ENCODE measurements around the gene KAT6B.

Gene KAT6B

DNA sequence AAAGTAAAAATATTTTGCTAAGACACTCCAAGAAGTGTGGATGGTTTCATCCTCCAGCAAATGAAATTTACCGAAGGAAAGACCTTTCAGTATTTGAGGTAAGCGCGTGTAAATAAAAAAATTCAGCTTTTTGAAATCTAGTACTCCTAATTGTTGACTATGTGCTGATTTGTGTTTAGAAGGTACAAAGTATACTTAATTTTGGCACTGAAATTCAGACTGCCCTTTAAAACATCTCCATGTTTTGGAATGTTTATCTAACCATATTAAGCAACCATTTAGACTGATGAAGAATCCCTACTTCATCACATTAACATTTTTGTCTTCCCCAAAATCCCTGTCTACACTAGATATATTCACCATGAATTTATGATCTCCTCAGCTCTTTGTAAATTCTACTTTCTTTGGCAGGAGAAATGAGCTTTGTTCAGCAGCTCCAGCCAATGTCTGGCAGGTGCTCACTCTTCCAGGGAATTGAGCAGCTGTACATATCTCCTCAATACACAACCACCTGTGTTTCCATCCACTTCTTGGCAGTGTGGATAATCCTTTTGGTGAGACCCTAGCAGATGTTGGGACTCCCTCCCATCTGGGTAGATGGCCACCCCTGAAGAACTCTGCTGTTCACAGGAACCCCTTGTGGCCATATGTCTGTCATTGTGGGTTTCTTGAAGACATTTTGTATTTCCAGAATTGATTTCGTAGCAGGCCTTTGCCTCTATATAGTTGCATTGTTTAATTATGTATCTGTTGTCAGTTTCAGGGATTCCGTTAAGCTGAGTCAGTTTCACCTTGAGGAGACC lies 155.6 kb downstream of the KAT6B start:
- FAIRE-seq (no peak), DNase-seq (ENCODE audit: low spot score) (no peak)

DNA sequence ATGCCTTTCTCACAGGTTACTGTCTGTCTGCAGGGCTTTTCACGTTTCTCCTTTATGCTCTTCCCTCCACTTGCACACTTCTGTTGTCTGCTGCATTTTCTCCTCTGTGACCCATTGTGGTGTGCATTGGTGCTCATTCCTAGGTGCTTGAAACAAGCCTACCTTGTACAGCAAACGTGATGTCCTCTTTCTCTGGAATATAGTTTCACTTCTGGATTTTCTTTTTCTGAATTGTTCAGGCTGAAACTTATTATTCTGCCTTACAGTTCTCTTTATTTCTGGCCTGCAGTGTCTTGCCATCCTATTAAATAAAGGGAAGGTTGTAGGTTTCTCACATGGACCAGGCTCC lies 156.2 kb downstream of the KAT6B start:
- FAIRE-seq (no peak), DNase-seq (ENCODE audit: low spot score) (no peak)

DNA sequence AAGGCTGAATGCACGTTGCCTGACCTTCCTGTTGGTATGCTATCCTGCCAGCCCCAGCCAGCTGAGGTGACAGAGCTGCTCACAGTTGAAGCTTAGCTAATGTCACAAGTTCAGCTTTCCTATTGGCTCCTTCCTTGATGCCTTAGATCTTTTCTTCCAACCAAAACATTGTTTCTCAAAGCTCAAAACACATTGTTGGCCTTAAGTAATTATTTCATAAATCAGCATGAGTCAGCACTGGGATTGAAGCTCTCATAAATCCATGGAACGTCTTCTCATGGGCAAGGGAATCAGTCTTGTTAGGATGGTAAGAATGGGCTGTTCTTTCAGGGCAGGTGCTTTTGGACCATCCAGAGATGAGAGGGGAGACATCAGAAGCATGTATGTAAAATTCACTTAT lies 157.0 kb downstream of the KAT6B start:
- DNase-seq (ENCODE audit: low spot score) (no peak), FAIRE-seq (no peak)

DNA sequence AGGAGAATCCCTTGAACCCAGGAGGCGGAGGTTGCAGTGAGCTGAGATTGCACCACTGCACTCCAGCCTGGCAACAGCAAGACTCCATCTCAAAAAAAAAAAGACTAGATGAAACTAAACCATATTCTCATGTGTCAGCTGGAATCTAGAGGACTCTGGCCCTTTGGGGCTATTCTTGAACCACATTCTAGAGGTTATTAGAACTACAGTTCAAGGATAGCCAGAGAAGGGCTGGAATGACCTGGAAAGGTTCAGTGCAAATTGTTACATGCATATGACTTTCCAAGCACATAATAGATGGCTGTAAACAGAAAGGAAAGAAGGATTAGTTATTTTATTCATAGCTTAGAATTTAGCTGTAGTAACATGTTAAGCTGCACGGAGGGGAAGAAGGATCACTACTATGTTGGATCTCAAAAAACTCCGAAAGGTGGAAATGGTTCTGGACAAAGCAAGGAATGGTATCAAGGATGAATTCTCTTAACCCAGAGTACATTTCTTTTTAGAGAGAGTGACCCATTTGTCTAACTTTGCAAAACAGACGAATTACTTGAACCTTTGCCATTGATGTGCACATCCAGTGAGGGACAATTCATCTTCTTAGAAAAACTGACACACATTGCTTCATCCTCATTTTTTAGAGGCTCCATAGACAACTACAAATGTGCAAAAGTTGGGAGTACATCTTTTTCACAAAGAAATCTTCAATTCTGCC lies 161.1 kb downstream of the KAT6B start:
- no peak for DNase-seq (ENCODE audit: low spot score)
- FAIRE-seq, result no peak

DNA sequence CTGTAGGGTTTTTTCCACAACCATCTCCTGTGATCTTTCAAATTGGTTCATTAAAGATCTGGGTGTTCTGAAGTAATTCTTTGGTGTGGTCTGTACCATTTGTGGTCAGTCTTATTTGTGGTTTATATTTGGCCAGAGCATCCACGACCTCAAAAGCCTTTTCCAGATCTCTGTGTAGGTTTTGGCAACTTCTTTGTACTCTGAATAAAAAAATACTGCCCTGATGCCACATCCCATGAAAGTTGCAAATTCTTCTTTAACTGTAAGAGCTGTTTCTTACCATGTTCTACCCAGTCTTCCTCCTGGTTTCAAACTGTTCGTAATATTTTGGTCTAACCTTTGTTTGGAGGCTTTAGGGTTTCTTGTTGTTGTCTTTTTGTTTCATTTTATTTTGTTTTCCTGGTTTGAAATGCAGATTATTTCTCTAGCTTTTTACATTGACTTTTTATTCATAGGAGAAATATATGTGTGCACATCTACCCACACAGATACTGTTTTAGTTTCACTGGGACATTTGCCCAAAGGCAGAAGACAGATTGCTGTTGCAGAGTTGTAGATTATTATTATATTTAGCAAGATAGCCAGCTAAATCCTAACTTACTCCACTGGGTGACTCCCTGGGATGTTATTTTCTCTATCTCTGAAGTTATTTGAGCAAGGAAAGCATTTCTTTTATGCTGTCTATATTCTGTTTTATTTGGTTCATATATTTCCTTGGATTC lies 161.8 kb downstream of the KAT6B start:
- FAIRE-seq (no peak), DNase-seq (ENCODE audit: low spot score) (no peak)

DNA sequence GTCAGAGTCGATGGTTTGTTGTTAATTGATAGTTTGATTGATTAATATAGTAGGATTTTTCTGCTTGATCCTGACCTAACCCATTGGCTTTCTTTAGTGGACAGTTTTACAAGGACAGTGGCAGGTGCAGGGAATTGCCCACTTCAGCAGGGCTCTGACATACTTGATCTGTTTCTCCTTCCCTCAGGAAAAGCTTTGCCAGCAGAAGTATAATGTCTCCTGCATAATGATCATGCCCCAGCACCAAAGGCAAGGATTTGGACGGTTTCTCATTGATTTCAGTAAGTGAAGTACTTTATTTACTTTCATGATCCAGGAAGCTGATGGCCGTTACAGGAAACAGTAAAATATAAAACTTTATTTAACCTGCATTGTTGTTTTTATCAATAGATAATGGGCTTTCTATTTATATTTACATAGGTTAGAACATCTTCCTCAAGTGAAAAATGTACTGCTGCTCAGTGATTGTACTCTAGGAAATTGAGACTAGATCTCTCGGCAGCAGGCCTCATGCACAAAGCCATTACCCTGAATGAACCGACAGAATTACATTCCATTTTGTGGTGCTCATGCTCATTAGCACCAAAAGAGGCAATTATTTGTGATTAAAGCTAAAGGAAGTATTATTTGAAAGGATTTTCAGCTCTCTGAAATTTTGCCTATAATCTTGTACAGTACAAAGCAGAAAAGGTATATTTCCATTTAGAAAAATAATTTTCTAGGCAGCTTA lies 162.6 kb downstream of the KAT6B start:
- FAIRE-seq (no peak), DNase-seq (ENCODE audit: low spot score) (no peak)

DNA sequence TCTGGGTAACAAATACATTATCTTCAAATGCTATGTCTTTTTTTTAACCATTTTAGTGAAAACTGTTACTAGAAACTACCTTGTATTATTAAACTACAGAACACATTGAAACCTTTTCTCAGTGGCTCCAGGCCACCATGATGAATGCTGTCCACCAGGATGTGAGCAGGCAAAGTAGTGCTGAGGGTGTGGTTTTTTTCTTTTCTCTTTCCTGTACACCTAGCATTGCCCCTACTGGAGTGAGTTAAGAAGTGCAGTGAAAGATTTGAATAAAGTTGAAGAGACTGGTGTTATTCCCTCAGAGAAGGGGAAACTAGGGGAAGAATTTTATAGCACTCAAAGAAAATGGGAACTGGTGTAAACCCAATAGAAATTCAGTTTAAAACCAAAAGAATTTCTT lies 165.0 kb downstream of the KAT6B start:
- FAIRE-seq (peak; percentile 32), DNase-seq (ENCODE audit: low spot score) (peak; percentile 58)

DNA sequence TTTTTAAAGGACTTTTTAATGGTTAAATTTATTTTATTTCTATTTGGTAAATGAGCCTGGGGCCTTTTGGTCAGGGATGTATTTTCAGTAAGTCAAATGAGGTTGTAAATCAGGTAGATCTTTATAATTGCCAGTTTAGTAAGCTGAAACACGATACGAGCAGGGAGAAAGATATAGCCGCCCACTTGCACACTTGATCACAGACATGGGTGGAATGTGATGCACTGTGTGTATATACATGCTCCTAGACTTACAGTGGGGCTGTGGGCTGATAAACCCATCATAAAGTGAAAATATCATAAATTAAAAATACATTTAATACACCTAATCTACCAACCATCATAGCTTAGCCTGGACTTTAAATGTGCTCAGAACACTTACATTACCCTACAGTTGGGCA lies 165.7 kb downstream of the KAT6B start:
- DNase-seq (ENCODE audit: low spot score) (no peak), FAIRE-seq (no peak)

DNA sequence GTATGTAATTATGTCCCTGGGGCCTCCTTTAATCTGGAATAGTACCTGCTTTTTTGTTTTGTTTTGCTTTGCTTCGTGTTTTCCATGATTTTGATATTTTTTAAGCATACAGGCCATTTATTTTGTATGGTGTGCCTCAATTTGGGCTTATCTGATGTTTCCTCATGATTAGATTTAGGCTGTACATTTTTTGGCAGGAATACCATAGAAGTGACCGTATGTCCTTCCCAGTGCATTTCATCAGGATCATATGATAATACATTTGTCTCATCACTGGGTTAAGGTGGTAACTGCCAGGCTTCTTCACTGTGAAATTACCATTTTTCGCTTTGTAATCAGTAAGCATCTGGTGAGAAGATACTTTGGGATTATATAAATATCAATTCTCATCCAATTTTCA lies 167.2 kb downstream of the KAT6B start:
- FAIRE-seq (no peak), DNase-seq (ENCODE audit: low spot score) (no peak)

DNA sequence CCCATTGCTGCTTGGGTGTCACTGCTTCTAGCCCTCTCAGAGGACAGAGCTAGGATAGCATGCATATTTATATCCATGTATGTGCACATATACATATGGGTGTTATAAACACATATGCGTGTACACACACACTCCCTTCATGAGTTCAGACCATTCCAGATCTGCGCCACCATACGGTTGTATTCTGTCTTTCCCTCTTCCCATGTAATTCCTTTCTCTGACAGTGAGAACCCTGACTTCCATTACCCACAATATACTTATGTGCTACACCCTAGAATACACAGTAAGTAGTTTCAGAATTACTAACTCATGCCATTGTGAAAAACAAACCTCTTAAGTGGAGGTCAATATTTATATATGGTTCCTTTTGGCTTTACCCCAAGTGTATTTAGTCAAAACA lies 168.5 kb downstream of the KAT6B start:
- no peak for DNase-seq (ENCODE audit: low spot score)

DNA sequence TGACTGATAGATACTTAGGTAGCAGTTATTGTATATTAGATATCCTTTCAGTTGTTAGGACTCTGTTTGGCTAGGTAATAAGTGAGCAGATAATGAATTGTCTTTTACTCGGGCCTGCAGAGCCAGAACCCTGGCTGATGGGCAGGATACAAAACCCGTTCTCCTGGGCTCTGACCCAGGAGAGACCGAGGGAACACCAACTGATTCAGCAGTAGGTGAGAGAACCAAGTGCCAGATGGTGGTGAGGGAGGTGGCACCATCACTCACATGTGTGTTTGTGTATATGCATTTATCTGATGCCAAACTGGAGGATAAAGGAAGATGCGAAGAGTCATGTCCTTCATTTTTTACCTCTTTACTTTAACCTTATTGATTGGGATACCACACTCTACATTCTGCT lies 169.4 kb downstream of the KAT6B start:
- FAIRE-seq (no peak), DNase-seq (ENCODE audit: low spot score) (no peak)

More for the DNA sequence above, 168.5 kb downstream of the KAT6B start:
- no peak for FAIRE-seq

DNA sequence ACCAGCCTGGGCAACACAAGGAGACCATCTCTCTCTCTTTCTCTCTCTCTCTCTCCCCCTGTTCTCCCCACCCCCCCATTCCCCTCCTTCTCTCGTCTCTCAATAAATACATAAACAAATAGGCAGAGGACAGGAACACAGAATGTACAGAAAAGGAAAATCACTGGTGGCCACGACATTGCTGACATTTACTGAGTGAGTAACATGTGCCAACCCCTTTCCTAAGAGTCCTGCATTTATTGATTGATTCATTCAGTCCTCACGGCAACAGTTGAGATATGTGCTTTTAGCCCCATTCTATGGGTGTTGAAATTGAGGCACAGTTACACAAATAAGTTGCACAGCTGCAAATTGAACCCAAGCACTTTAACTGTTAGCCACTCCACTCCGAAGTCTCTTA lies 170.8 kb downstream of the KAT6B start:
- no peak for FAIRE-seq
- no peak for DNase-seq (ENCODE audit: low spot score)

DNA sequence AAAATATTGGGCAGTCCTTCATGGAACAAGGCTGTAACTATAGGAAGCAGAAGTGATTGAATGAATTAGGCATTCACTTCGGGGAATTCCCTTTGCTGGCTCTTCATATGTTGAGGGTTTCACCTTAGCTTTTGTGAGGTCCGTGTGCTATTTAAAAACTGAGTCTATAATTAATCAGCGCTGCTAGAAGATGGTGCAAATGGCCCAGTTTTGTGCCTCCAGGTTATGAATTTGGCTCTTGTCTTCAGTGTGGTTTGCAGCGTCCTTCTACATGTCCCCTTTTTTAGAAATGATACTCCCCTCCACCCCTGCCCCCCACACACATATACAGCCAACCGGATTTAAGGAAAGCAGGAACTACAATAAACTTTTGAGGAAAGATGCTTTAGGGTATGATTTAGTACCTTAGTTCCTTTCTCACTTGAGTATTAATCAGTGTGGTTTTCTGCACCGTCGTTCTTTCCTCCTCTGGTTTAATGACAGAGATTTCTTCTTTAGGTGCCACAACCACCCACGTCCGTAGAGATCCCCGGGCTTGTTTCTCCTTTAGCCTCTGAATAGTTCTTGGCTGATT lies 174.4 kb downstream of the KAT6B start:
- FAIRE-seq, result no peak

DNA sequence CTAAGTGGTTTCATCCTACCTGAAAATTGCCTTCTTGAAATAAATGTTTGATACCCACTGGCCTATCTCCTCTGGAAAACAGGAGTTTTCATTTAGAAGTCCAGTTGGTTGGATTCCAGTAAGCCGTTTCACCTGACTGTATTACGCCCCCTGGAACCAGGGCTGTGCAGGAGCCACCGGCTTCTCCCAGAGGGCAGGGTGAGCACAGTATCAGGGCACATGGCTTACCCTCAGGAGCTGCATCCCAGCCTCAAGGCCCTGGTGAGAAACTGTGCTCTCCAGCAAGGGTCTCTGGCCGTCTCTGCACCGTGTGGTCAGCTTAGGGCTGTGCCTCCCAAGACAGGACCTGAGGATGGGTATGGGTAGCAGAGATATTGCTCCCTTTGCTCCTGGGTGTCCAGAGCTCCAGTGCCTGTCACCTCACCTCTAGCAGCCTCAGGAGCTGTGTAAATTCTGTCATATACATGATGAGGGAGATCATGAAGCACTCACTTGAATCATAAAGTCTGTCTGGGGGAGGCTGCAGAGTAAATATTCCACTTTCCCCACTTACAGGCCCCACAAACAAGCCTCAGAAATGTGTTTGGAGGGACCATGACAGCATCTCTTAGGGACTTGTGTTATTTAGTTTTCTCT lies 175.4 kb downstream of the KAT6B start:
- no peak for DNase-seq (ENCODE audit: low spot score)
- no peak for FAIRE-seq

More for the DNA sequence above, 174.4 kb downstream of the KAT6B start:
- no peak for DNase-seq (ENCODE audit: low spot score)

DNA sequence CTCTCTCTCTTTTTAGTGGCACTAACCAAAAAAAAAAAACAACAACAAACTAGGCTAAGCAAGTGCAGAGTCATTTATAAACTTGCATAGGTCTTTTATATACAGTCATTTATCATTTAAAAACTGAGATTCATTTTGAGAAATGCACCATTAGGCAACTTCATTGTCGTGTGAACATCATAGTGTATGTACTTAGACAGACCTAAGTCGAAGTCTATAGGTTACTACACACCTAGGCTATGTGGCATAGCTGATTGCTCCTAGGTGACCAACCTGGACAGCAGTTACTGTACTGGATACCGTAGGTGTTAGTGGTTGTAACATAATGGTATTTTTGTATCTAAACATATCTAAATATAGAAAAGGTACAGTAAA lies 175.9 kb downstream of the KAT6B start:
- DNase-seq (ENCODE audit: low spot score), result no peak
- no peak for FAIRE-seq

DNA sequence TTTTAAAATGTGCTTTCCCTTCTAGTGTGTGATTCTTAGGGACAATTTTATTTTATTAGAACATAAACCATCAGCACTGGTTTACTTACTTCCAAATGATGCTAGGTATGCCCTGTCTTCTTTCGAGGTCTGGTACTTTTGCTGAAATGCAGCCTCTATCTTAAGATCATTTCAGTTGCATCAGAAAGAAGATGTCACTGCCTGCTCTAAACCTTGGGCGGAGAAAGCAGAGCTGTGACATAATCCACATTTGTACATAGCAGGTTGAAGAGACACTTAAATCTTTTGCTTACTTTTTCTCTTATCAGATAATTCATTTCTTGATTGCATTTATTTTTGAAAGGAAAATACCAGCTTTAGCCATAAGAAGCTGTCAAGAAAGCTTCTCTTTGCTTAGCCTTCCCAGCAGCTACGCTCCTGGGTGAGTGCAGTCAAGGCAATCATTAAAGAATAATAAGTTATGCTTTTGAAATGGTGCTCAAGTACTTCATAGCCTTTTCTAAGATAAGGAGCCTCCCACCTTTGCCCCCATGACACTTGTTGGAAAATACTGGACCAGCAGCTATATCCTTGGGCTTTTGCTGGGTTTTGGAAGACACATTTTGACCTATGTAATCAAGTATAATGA lies 176.7 kb downstream of the KAT6B start:
- DNase-seq (ENCODE audit: low spot score), result no peak
- no peak for FAIRE-seq

DNA sequence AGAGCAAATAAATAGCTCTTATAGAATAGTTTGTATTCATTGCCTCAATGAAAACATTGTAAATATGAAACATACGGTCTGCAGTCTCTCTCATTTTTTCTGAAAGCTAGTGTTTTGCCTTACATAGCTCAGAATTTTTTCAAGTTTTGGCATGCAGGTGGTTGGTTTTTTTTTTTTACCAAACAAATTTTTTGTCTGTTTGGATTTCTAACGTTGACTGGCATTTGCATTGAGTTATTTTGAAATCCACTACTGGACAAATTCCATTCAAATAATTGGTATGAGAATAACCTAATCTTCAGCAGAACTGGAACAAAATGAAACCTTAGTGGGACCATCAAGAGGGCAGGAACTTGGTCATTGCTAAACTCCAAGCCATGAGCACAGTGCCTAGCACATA lies 177.5 kb downstream of the KAT6B start:
- no peak for DNase-seq (ENCODE audit: low spot score)
- FAIRE-seq, result no peak

DNA sequence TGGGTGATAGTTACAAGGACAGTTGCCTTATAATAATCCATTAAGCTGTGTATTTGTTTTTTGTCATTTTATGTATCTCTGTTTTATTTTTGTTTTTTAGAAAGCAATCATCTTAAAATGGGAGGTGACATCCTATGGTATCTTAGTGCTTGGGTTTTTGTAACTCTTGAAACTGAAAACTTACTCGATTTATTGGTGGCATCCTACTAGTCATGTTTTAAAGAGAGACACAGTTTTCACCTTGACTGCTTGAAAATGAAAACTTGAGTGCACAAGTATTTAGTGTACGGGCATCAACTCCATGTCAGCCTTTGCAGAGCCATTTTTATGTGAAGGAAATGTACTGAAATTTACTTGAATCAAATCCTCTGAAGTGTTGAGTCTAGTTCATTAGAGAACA lies 181.2 kb downstream of the KAT6B start:
- FAIRE-seq (no peak), DNase-seq (ENCODE audit: low spot score) (no peak)

DNA sequence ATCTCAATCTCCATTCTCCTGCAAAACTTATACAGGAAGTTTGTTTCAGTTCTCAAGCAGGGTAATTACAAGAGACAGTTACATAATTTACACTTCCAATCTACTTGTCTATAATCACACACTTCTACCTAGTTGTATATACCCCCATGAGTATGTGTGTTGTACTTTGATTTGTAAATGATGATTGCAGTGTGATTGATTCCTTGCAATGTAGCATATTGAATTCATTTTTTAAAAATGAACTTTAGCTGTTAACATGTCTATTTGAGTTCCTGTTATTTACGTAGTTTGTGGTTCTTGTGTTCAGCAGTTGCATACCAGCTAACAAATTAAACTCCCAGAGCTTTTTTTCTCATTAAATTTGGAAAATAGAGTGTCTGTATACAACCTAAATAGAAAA lies 182.6 kb downstream of the KAT6B start:
- FAIRE-seq (no peak), DNase-seq (ENCODE audit: low spot score) (no peak)

DNA sequence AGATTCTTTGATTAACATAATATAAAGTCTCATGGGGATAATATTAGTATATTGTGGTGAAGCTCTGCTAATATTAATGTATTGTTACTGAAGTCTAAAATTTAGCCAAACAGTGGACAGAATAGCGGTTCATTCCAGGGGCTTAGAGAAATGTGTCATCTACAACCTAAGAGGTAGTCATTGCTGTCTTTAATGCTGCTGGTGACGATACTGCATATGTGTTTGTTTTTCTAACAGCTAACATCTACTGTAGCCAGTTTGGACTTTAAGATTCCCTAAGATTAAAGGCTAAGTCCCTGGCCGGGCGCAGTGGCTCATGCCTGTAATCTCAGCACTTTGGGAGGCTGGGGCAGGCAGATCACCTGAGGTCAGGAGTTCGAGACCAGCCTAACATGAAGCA lies 183.0 kb downstream of the KAT6B start:
- DNase-seq (ENCODE audit: low spot score) (no peak), FAIRE-seq (no peak)

DNA sequence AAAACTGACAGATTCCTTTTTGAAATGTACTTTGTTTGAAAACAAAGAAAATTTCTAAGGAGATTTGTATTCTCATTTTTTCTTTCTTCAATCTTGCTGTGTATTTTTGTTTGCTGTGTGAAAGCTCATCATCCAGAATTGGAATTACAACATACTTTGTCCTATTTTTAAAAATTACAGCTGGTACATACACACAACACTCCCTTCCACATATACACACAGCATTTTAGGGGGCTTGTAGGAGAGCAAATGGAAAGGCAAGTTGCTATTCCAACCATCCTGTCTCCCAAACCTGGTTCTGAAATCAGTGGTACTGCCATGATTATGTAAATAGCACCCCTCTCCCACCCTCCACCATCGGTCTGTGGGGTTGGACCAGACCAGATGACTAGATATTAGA lies 184.0 kb downstream of the KAT6B start:
- no peak for DNase-seq (ENCODE audit: low spot score)
- FAIRE-seq, result no peak

Measured in RCC 7860 (cell line).